ENCODE data around the gene ELOVL5.

ELOVL5 gene

GRCh38 chr6:53230775-53231467 lies 117.8 kb downstream of the ELOVL5 start:
- H3K4me1 ChIP-seq (ENCODE audit: control insufficient read depth in 1 of 2, insufficient read depth in 2 of 2, low read length in 2 of 2), result no peaks in the 10 kb centered on the region
- H3K9me3 ChIP-seq (ENCODE audit: control insufficient read depth in 1 of 2, low read length in 2 of 2), result no peaks in the 10 kb centered on the region
- H3K36me3 ChIP-seq (ENCODE audit: control insufficient read depth in 1 of 2, insufficient read depth in 2 of 2, low read length in 2 of 2), result no peaks in the 10 kb centered on the region
- H3K27me3 ChIP-seq (ENCODE audit: low read depth, low read length), result no peaks in the 10 kb centered on the region
- H3K4me3 ChIP-seq (ENCODE audit: low read depth in 1 of 2, low read length in 2 of 2), result no peak overlapping the region
- H3K27ac ChIP-seq (ENCODE audit: low read length), result no peak overlapping the region

GRCh38 chr6:53227847-53228246 lies 120.9 kb downstream of the ELOVL5 start:
- Histone ChIP-seq H3K4me3 (ENCODE audit: low read depth in 1 of 2, low read length in 2 of 2) (no peak overlapping the region), H3K27ac (ENCODE audit: low read length) (no peak overlapping the region), H3K36me3 (ENCODE audit: control insufficient read depth in 1 of 2, insufficient read depth in 2 of 2, low read length in 2 of 2) (no peaks in the 10 kb centered on the region), H3K9me3 (ENCODE audit: control insufficient read depth in 1 of 2, low read length in 2 of 2) (no peaks in the 10 kb centered on the region), H3K27me3 (ENCODE audit: low read depth, low read length) (no peaks in the 10 kb centered on the region), H3K4me1 (ENCODE audit: control insufficient read depth in 1 of 2, insufficient read depth in 2 of 2, low read length in 2 of 2) (no peaks in the 10 kb centered on the region)

- Histone ChIP-seq H3K27me3 (ENCODE audit: low read depth, low read length) (no peaks in the 10 kb centered on the region), H3K36me3 (ENCODE audit: control insufficient read depth in 1 of 2, insufficient read depth in 2 of 2, low read length in 2 of 2) (no peaks in the 10 kb centered on the region), H3K4me1 (ENCODE audit: control insufficient read depth in 1 of 2, insufficient read depth in 2 of 2, low read length in 2 of 2) (no peaks in the 10 kb centered on the region), H3K4me3 (ENCODE audit: low read depth in 1 of 2, low read length in 2 of 2) (no peak overlapping the region), H3K27ac (ENCODE audit: low read length) (no peak overlapping the region), H3K9me3 (ENCODE audit: control insufficient read depth in 1 of 2, low read length in 2 of 2) (no peaks in the 10 kb centered on the region)
Observed at GRCh38 chr6:53220605-53221004, 128.1 kb downstream of the ELOVL5 start.
